H54 (cell line): ENCODE results near the gene HOXD9.

ENCODE experiments used
- DNase-seq: peaks from one replicate; pipeline ENCODE4 v3.0.0; 2011; ENCODE audit warnings: low spot score, mixed read lengths; ENCODE audit not compliant: insufficient read length
- FAIRE-seq: peaks from 3 replicates; lab custom pipeline; 2011; peaks lifted over from hg19 to GRCh38; lab: Jason Lieb, UNC
- POLR2A ChIP-seq: IDR thresholded peaks from 2 replicates; pipeline ENCODE4 v1.6.1; 2011; ENCODE audit warnings: low read depth, mild to moderate bottlenecking, low read length

The HOXD9 gene

GRCh38 chr2:176081837-176082524 is 40.5 kb upstream of the HOXD9 start:
- DNase-seq (no peak), FAIRE-seq (no peak)
- TF ChIP-seq POLR2A, result no peak

GRCh38 chr2:176082525-176082823 is 40.0 kb upstream of the HOXD9 start:
- TF ChIP-seq POLR2A, result no peak
- FAIRE-seq (no peak), DNase-seq (no peak)

- no peak for TF ChIP-seq POLR2A
- FAIRE-seq (no peak), DNase-seq (no peak)
These were observed 39.4 kb upstream of the HOXD9 start for GRCh38 chr2:176082824-176083751.

DNA sequence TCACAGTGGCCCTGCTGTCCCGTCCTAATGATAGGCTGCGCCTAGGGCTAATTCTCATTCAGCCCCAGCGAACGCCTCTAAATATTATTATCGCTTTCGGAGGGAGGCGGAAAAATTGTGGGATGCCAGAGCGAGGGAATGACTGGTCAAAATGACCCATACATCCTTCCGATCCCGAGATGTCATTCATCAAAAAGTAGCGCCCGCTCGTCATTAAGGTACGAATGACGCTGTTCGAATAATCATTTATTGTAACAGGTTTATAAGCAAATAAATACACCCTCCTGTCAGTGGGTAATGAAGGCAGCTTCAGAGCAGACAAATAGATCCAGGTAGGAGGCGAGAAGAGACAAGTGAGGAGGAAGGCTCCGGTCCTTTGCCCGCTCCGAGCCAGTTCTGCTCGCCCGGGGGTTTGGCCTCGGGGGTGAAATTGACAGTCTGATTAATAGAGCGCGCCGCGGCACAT is 38.7 kb upstream of the HOXD9 start, which contains the start of gene EVX2:
Gene EVX2, minus strand, starts transcription at position 167 of the 466 bp plus-strand sequence. CDS start 186 bp downstream, outside the sequence.
- FAIRE-seq, result no peak
- DNase-seq, result no peak
- no peak for TF ChIP-seq POLR2A

GRCh38 chr2:176084611-176085119 is 37.9 kb upstream of the HOXD9 start:
- TF ChIP-seq POLR2A, result no peak
- FAIRE-seq, result no peak
- DNase-seq, result no peak

DNA sequence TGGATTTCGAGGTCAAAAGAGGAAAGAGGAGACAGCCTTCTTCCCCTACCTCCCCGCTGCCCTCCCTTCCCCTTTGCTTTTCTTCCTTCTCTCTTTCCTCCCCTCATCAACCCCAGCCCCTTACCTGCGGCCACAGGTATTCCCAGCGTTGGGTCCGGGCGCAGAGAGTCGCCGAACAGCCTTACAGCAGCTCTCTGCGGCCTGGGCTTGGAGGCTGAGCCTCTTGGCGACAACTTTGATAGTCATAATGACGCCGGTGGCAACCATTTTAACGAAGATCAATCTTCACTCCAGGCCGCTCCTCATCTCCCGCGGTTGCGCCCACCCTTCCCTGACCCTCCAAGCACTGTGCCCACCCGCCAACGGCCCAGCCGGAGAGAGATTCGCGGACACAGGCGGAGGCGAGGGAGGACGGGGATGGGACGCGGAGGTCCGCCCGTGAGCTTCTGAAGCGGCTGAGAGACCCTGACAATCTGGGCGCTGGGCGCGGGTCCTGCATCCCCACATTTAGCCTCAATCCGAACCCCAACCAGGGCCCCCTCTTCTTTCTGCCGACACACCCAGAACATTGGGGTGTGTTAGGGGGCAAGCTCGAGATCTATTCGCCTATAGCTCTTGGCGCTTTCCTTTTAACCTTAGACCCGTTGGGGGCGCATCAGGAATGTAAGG is 37.3 kb upstream of the HOXD9 start:
- FAIRE-seq (no peak), DNase-seq (no peak)

DNA sequence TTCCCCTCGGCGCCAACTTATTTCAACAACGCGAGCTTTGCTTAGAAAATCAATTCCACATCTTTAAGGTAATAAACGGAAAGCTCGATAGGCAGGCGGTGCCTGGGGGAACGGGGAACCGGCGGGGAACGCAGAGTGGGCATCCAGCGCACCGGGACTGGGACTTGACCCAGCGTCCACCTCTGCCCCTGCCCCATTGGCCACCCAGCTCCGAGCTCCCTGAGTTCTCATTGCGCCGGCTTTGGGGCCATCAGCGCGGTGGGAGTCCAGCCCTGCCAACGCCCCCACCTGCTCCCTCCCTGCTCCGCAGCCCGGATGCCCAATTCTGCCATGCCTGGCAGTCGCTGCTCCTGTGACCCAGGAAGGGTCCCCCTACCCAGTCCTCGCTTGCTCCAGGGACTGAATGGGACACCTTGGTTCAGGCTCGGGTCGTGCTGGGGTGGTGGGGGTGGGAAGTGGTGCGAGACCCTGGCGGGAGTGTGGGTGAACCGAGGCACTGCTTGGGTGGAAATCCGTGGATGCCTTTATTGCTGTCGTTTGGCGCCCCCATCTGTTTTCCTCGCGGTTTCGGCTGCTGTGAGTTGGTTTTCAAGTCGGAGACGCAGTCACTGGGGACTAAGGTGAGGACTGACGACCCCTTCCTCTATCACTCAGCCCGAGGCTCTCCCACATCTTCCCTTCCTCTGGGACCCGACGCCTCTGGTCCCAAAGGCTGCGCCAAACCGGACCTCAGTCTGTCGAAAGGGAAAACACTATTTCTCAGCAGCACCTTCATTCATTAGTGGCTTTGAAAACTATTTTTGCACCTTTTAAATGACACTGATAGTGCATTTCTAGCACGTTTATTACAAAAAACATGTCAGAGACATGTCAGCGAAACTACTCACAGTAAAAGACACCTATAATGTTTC is 36.4 kb upstream of the HOXD9 start:
- no peak for DNase-seq
- no peak for FAIRE-seq

More for the DNA sequence above, 37.3 kb upstream of the HOXD9 start:
- no peak for TF ChIP-seq POLR2A

DNA sequence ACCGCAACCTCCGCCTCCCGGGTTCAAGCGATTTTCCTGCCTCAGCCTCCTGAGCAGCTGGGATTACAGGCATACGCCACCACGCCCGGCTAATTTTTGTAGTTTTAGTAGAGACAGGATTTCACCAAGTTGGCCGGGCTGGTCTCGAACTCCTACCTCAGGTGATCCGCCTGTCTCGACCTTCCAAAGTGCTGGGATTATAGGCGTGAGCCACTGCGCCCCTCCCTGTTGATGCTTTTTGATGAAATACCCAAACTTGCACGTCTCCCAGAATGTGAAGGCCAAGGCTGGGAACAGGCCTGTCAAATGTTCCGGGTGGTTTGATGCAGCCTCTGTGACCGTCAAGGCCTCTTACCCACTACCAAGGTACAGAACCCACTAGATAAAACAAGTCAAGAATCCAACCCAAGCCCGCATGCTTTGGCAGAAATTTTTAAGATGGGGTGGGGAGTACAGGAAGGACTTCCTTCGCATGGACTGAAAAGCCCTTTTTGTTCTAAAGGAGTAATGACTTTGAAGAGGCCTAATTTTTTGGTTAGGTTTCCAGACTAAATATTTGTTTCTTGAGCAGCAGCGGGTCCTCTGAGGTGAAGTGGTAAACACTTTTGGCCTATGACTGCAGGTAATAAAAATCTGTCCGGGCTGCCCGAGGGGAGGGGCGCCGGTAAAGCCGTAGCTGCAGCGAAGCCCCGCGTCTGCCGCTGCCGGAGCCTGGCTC is 35.0 kb upstream of the HOXD9 start:
- TF ChIP-seq POLR2A, result no peak
- no peak for DNase-seq
- FAIRE-seq, result no peak

More for the DNA sequence above, 36.4 kb upstream of the HOXD9 start:
- no peak for TF ChIP-seq POLR2A

DNA sequence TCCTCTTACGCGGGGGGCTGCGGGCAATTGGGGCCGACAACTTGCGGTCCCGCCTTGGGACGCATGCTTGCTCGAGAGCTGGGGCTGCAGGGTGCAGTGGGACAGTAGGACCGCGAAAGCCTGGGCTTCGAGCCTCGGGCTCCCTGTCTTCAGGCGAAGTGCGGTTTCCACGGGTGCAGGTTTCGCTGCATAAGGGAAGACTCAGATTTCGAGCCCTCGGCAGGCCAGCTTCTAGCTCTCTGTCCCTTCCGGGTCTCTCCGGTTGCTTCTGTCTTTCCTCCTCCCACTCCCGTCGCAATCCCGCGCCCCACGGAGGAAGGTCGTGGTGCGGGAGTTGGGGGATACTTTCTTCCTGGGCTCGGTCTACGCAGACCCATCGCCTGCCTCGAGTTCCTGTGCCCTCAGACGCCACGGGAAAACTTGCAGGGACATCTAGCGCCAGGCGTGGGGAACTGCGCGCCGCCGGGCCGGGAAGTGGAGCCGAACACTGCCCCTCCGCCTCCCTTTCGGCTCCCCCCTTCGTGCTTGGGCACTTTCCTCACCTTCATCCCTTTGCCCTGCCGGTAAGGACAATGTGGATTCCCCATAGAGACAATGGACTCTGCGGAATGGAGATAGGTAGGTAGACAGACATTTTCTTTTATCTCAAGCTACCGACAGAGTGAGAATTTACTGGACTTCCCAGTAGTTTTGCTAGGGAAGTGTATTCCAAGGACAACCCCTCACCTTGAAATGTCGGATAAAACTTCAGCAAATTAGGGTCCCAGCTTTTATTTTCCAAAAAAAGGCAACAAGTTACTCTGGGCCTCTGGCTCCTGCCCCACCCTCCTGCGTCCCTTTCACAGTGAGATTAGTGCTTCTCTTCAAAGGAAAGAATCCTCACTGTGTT is 34.2 kb upstream of the HOXD9 start:
- no peak for TF ChIP-seq POLR2A
- DNase-seq (no peak), FAIRE-seq (no peak)

GRCh38 chr2:176088937-176089842 is 33.3 kb upstream of the HOXD9 start:
- no peak for FAIRE-seq
- TF ChIP-seq POLR2A, result no peak
- no peak for DNase-seq

- DNase-seq (no peak), FAIRE-seq (no peak)
- TF ChIP-seq POLR2A, result no peak
These were observed 32.6 kb upstream of the HOXD9 start for GRCh38 chr2:176089843-176090395.
